CD4-positive, alpha-beta memory T cell (primary cell): Measurements from ENCODE around the gene IL19. TPM values are rescaled to one million over a fixed set of nuclear protein-coding genes. Genes with fewer than 3 reads are reported as not detected.

Experiments used
- CTCF ChIA-PET: fragments of 350-600 bp; sonication (Branson Sonifier 250); formaldehyde crosslinking; loops from one replicate; lab custom pipeline; 2021; ENCODE audit warnings: inconsistent platforms; ENCODE audit not compliant: partially characterized antibody; lab: Charles Lee
- POLR2A ChIA-PET: fragments of 350-600 bp; sonication (Branson Sonifier 250); formaldehyde crosslinking; loops from one replicate; lab custom pipeline; 2021; ENCODE audit not compliant: partially characterized antibody; lab: Charles Lee
- DNase-seq, 5 donors: peaks; one replicate each; pipeline versions ENCODE4 v3.0.0 to v3.0.0-alpha.2; 2020 to 2022; ENCODE audit warnings: mixed read lengths in 1 of 5
- H3K27ac ChIP-seq: one replicate; pipeline ENCODE4 v1.7.0; 2013; ENCODE audit warnings: low read depth, low read length
- H3K27me3 ChIP-seq: 2 replicates; pipeline ENCODE4 v1.7.0; 2013; ENCODE audit warnings: mild to moderate bottlenecking, low read length, moderate library complexity; ENCODE audit not compliant: insufficient read depth
- H3K36me3 ChIP-seq: 2 replicates; pipeline ENCODE4 v1.7.0; 2013; ENCODE audit warnings: mild to moderate bottlenecking, low read length, moderate library complexity; ENCODE audit not compliant: insufficient read depth
- H3K4me1 ChIP-seq: 2 replicates; pipeline ENCODE4 v1.7.0; 2013; ENCODE audit warnings: mild to moderate bottlenecking, low read length, moderate library complexity; ENCODE audit not compliant: insufficient read depth
- H3K4me3 ChIP-seq, 2 donors: one replicate each; pipeline ENCODE4 v1.7.0; 2013; ENCODE audit warnings: low read length in 2 of 2, mild to moderate bottlenecking in 1 of 2
- H3K9me3 ChIP-seq, 2 donors: one replicate each; pipeline ENCODE4 v1.7.0; 2013; ENCODE audit warnings: low read length in 2 of 2, control low read depth in 1 of 2; ENCODE audit not compliant: control insufficient read depth in 1 of 2
- H3K27ac Mint-ChIP-seq, 7 donors: one replicate each; pipeline ENCODE4 v1.8.0; 2020 to 2021; ENCODE audit warnings: mixed read lengths in 7 of 7, mild to moderate bottlenecking in 6 of 7, inconsistent platforms in 3 of 7, moderate library complexity in 3 of 7
- H3K27me3 Mint-ChIP-seq, 2 donors: one replicate each; pipeline ENCODE4 v1.8.0; 2020 to 2021; ENCODE audit warnings: mixed read lengths in 2 of 2
- H3K36me3 Mint-ChIP-seq, 2 donors: one replicate each; pipeline ENCODE4 v1.8.0; 2020 to 2021; ENCODE audit warnings: mixed read lengths in 2 of 2, inconsistent platforms in 1 of 2, mild to moderate bottlenecking in 1 of 2
- H3K4me1 Mint-ChIP-seq, 4 donors: one replicate each; pipeline ENCODE4 v1.8.0; 2020 to 2021; ENCODE audit warnings: mixed read lengths in 4 of 4, mild to moderate bottlenecking in 1 of 4
- H3K4me3 Mint-ChIP-seq, 8 donors: one replicate each; pipeline ENCODE4 v1.8.0; 2020 to 2021; ENCODE audit warnings: mixed read lengths in 8 of 8, mild to moderate bottlenecking in 7 of 8, moderate library complexity in 6 of 8, inconsistent platforms in 3 of 8
- H3K9me3 Mint-ChIP-seq, 8 donors: one replicate each; pipeline ENCODE4 v1.8.0; 2020 to 2021; ENCODE audit warnings: mixed read lengths in 8 of 8, mild to moderate bottlenecking in 5 of 8, inconsistent platforms in 3 of 8, moderate library complexity in 1 of 8
- intact Hi-C: fragments of 100-400 bp; cut with micrococcal nuclease; formaldehyde crosslinking; loops from one replicate; pipeline ENCODE4 v1.15.1; 2023
- polyA plus RNA-seq, 2 donors: library from polyadenylated mRNA; unstranded; fragments of 300-500 nt; fragmentation: Illumina TruSeq; gene quantifications; one replicate each; pipeline ENCODE4 v1.2.3, GENCODE V29; 2021
- total RNA-seq, 2 experiments: library from RNA; stranded (reverse); gene quantifications; one replicate each; pipeline ENCODE4 v1.2.3, GENCODE V29; 2021

Gene IL19
- total and polyA plus RNA-seq, 4 experiments from 2014 or later: not detected

- no peaks in the 10 kb centered on the region for H3K36me3 ChIP-seq
- H3K4me3 ChIP-seq: no peak overlapping the region
- Mint-ChIP-seq H3K36me3 (no peaks in the 10 kb centered on the region), H3K4me3 (no peak overlapping the region), H3K27me3 (peaks cover 8 to 9% of the 10 kb centered on the region in 2 donors), H3K4me1 (peaks cover 3 to 21% (median 4%) of the 10 kb centered on the region in 4 donors), H3K27ac (no peak overlapping the region), H3K9me3 (no peaks in the 10 kb centered on the region)
- ChIA-PET CTCF (interaction anchor here (0.8 to 2.2 kb wide), 4 partner anchors 10 to 109 kb away, joined by 3 to 9 read pairs (median 4); no protein-coding TSS in a partner anchor), POLR2A (interaction anchor here (1.5 kb wide), 1 partner anchor 21 kb away, joined by 3 read pairs; no protein-coding TSS in a partner anchor)
- H3K27me3 ChIP-seq: no peaks in the 10 kb centered on the region
- no peaks in the 10 kb centered on the region for H3K9me3 ChIP-seq
- H3K4me1 ChIP-seq: peaks cover 6% of the 10 kb centered on the region
- no peak overlapping the region for H3K27ac ChIP-seq
- no peak for DNase-seq
- intact Hi-C loops: no loop called here
Observed at GRCh38 chr1:206834711-206835110, 64.1 kb downstream of the IL19 start.

DNA sequence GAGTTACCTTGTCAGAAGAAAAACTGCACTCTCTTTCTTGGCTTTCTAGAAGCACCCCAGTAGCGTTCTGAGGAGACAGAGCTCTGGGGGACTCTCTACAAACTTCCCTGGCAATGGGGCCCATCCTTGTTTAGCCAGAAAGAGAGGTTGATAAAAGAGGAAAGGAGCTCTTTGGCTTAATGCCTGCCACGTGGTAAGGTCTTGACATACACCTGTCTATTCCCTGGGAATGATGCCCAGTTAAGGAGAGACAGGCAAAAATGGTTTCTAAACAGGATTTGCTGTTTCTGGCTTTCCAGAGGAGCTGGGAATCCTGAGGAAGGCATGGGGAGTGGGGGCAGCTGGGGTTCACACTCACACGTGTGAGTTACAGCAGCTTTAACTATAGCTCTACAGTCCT is 64.6 kb downstream of the IL19 start:
- no peaks in the 10 kb centered on the region for H3K36me3 Mint-ChIP-seq
- H3K9me3 Mint-ChIP-seq: no peaks in the 10 kb centered on the region
- Histone ChIP-seq H3K9me3 (no peaks in the 10 kb centered on the region), H3K27ac (no peak overlapping the region), H3K4me1 (peaks cover under 1% of the 10 kb centered on the region), H3K4me3 (no peak overlapping the region), H3K27me3 (no peaks in the 10 kb centered on the region), H3K36me3 (no peaks in the 10 kb centered on the region)
- H3K4me3 Mint-ChIP-seq: no peak overlapping the region
- intact Hi-C loops: no loop called here
- no peak overlapping the region for H3K27ac Mint-ChIP-seq
- peaks cover 0 to 17% (median under 1%) of the 10 kb centered on the region in 4 donors for H3K4me1 Mint-ChIP-seq
- no peak for DNase-seq
- ChIA-PET CTCF (interaction anchor here (0.8 to 2.2 kb wide), 6 partner anchors 10 to 109 kb away, joined by 3 to 9 read pairs (median 4); no protein-coding TSS in a partner anchor), POLR2A (interaction anchor here (1.5 kb wide), 1 partner anchor 21 kb away, joined by 3 read pairs; no protein-coding TSS in a partner anchor)
- peaks cover 8 to 9% of the 10 kb centered on the region in 2 donors for H3K27me3 Mint-ChIP-seq

- ChIA-PET CTCF (interaction anchor here (0.6 to 2.2 kb wide), 5 partner anchors 9 to 96 kb away, joined by 3 to 9 read pairs (median 5); no protein-coding TSS in a partner anchor), POLR2A (interaction anchor here (1.5 kb wide), 1 partner anchor 22 kb away, joined by 3 read pairs; no protein-coding TSS in a partner anchor)
- H3K9me3 ChIP-seq: no peaks in the 10 kb centered on the region
- H3K4me3 Mint-ChIP-seq: no peak overlapping the region
- H3K9me3 Mint-ChIP-seq: no peaks in the 10 kb centered on the region
- peaks cover 7 to 8% of the 10 kb centered on the region in 2 donors for H3K27me3 Mint-ChIP-seq
- H3K27ac Mint-ChIP-seq: no peak overlapping the region
- no peaks in the 10 kb centered on the region for H3K4me1 ChIP-seq
- H3K36me3 ChIP-seq: no peaks in the 10 kb centered on the region
- H3K27me3 ChIP-seq: no peaks in the 10 kb centered on the region
- no peak overlapping the region for H3K4me3 ChIP-seq
- H3K4me1 Mint-ChIP-seq: peaks cover 0 to 12% (median under 1%) of the 10 kb centered on the region in 4 donors
- intact Hi-C loops: no loop called here
- no peaks in the 10 kb centered on the region for H3K36me3 Mint-ChIP-seq
- no peak overlapping the region for H3K27ac ChIP-seq
- no peak for DNase-seq
Observed at GRCh38 chr1:206836111-206836510, 65.5 kb downstream of the IL19 start.

DNA sequence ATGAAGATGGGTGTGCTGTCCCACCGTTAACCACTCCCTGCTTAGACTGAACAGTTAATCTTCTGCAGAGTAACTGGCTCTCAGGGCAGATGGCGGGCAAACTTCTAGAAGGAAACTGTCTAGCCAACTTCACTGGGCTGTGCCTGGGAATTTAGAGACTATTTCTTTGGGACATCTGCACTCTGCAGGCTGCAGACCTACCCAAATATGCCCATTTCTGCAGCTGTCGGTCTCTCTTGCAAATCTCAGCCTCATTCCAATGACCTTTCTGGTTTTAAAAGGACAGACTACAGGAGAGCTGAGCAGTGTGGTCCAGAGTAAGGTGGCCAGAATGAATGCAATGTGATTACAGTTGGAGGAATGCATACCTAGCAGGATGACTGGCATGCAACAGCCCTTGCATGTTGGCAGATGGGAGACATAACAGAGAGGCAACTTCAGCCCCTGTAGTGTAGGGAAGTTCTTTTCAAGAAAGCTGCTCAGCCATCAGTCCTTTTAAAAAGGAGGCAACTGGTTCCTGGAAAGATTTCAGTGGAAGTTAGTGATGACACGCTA is 68.5 kb downstream of the IL19 start:
- Histone ChIP-seq H3K9me3 (no peaks in the 10 kb centered on the region), H3K27ac (no peak overlapping the region), H3K27me3 (no peaks in the 10 kb centered on the region), H3K4me1 (no peaks in the 10 kb centered on the region), H3K4me3 (no peak overlapping the region), H3K36me3 (no peaks in the 10 kb centered on the region)
- Mint-ChIP-seq H3K27me3 (peaks cover 6 to 8% of the 10 kb centered on the region in 2 donors), H3K9me3 (no peaks in the 10 kb centered on the region), H3K4me3 (no peak overlapping the region), H3K36me3 (no peaks in the 10 kb centered on the region), H3K4me1 (no peaks in the 10 kb centered on the region), H3K27ac (no peak overlapping the region)
- intact Hi-C loops: no loop called here
- CTCF ChIA-PET: interaction anchor here (1.8 kb wide), 1 partner anchor 104 kb away, joined by 6 read pairs; no protein-coding TSS in a partner anchor
- POLR2A ChIA-PET: no interaction called here
- no peak for DNase-seq

- Mint-ChIP-seq H3K27ac (no peak overlapping the region), H3K4me1 (no peaks in the 10 kb centered on the region), H3K36me3 (no peaks in the 10 kb centered on the region), H3K4me3 (no peak overlapping the region), H3K9me3 (no peaks in the 10 kb centered on the region), H3K27me3 (peaks cover 5 to 6% of the 10 kb centered on the region in 2 donors)
- Histone ChIP-seq H3K9me3 (no peaks in the 10 kb centered on the region), H3K36me3 (no peaks in the 10 kb centered on the region), H3K4me1 (no peaks in the 10 kb centered on the region), H3K27me3 (no peaks in the 10 kb centered on the region), H3K4me3 (no peak overlapping the region), H3K27ac (no peak overlapping the region)
- CTCF ChIA-PET: no interaction called here
- POLR2A ChIA-PET: no interaction called here
- intact Hi-C loops: no loop called here
- no peak for DNase-seq
Observed at GRCh38 chr1:206839857-206840256, 69.3 kb downstream of the IL19 start.

DNA sequence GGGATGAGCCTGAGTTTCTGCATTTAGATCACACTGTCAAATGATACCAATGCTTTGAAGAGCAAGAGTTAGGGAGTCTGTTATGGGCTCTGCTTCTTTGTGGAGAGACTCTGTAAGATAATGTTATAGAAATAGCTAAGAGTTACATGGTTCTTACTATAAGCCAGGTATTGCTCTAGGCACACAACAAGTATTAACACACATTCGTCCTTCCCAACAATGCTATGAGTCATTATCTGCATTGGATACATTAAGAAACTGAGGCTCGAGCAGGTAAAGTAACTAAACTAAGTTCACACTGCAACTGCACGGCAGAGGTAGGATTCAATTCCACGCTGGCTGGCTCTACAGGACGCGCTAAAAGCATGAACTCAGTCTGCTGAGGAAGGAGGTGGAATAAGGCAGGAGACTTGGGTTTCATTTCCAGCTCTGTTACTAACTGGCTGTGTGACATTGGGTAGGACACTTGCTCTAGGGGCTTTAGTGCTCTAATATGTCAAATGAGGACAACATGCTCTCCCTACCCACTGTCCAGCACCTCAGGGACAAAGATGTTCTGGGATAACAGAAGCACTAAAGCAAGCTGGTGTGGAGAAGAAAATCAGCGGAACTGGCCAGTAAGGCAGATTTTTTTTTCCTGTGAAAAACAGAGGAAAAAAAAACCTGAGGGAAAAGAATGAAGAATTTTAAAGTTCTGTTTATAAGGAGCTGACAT is 71.2 kb downstream of the IL19 start:
- no peak overlapping the region for H3K4me3 Mint-ChIP-seq
- H3K4me1 ChIP-seq: no peaks in the 10 kb centered on the region
- no peak for DNase-seq
- no peak overlapping the region for H3K27ac ChIP-seq
- no peaks in the 10 kb centered on the region for H3K9me3 ChIP-seq
- no peaks in the 10 kb centered on the region for H3K36me3 ChIP-seq
- peak overlapping the region in 2 of 7 donors; percentile 7 to 19 for H3K27ac Mint-ChIP-seq
- CTCF ChIA-PET: interaction anchor here (0.6 to 1.3 kb wide), 4 partner anchors 10 to 71 kb away, joined by 3 to 4 read pairs (median 4); no protein-coding TSS in a partner anchor
- no peaks in the 10 kb centered on the region for H3K9me3 Mint-ChIP-seq
- no peaks in the 10 kb centered on the region for H3K36me3 Mint-ChIP-seq
- H3K27me3 ChIP-seq: no peaks in the 10 kb centered on the region
- POLR2A ChIA-PET: no interaction called here
- no peak overlapping the region for H3K4me3 ChIP-seq
- intact Hi-C loops: no loop called here
- H3K27me3 Mint-ChIP-seq: peaks cover 1 to 6% of the 10 kb centered on the region in 2 donors
- no peaks in the 10 kb centered on the region for H3K4me1 Mint-ChIP-seq

- CTCF ChIA-PET: interaction anchor here (1.3 kb wide), 1 partner anchor 70 kb away, joined by 4 read pairs; no protein-coding TSS in a partner anchor
- intact Hi-C loops: no loop called here
- H3K4me1 Mint-ChIP-seq: no peaks in the 10 kb centered on the region
- Histone ChIP-seq H3K27ac (no peak overlapping the region), H3K36me3 (no peaks in the 10 kb centered on the region), H3K9me3 (no peaks in the 10 kb centered on the region), H3K4me3 (no peak overlapping the region), H3K27me3 (no peaks in the 10 kb centered on the region), H3K4me1 (no peaks in the 10 kb centered on the region)
- no peaks in the 10 kb centered on the region for H3K9me3 Mint-ChIP-seq
- DNase-seq: no peak
- H3K27ac Mint-ChIP-seq: no peak overlapping the region
- POLR2A ChIA-PET: no interaction called here
- no peaks in the 10 kb centered on the region for H3K36me3 Mint-ChIP-seq
- no peak overlapping the region for H3K4me3 Mint-ChIP-seq
- peaks cover 1 to 3% of the 10 kb centered on the region in 2 donors for H3K27me3 Mint-ChIP-seq
Observed at GRCh38 chr1:206842854-206843253, 72.3 kb downstream of the IL19 start.
